GM13977 (cell line): ENCODE data around the gene RAET1E.
"Not testable (repeated sequence)": the region's sequence is repeated elsewhere in the genome, so short reads cannot be mapped to it uniquely, and the experiment has no call there.

Experiments used
- DNase-seq: peaks from one replicate; pipeline ENCODE4 v3.0.0; 2012; ENCODE audit warnings: low spot score
- in situ Hi-C: fragments of 300-500 bp; cut with MboI; formaldehyde crosslinking; loops from one replicate; pipeline ENCODE4 v1.12.0; 2022; ENCODE audit warnings: low sequenced_read_pairs, low pct_unique_long_range_greater_than_20kb, mixed read lengths, inconsistent platforms; ENCODE audit not compliant: unreplicated experiment
- TF ChIP-seq, protein P1 (sequence below): IDR thresholded peaks from 2 replicates; pipeline ENCODE4 v1.5.1; 2012; ENCODE audit warnings: mild to moderate bottlenecking, control low read depth; ENCODE audit not compliant: insufficient read depth; ENCODE audit errors: extremely low read depth, missing control alignments

The RAET1E gene, protein sequence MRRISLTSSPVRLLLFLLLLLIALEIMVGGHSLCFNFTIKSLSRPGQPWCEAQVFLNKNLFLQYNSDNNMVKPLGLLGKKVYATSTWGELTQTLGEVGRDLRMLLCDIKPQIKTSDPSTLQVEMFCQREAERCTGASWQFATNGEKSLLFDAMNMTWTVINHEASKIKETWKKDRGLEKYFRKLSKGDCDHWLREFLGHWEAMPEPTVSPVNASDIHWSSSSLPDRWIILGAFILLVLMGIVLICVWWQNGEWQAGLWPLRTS

GRCh38 chr6:149897855-149898744, at the start of gene RAET1E:
Gene RAET1E, minus strand, starts transcription at chr6:149898113. Its CDS starts 7,212 bp downstream, at chr6:149890901.
- TF ChIP-seq, protein P1, sequence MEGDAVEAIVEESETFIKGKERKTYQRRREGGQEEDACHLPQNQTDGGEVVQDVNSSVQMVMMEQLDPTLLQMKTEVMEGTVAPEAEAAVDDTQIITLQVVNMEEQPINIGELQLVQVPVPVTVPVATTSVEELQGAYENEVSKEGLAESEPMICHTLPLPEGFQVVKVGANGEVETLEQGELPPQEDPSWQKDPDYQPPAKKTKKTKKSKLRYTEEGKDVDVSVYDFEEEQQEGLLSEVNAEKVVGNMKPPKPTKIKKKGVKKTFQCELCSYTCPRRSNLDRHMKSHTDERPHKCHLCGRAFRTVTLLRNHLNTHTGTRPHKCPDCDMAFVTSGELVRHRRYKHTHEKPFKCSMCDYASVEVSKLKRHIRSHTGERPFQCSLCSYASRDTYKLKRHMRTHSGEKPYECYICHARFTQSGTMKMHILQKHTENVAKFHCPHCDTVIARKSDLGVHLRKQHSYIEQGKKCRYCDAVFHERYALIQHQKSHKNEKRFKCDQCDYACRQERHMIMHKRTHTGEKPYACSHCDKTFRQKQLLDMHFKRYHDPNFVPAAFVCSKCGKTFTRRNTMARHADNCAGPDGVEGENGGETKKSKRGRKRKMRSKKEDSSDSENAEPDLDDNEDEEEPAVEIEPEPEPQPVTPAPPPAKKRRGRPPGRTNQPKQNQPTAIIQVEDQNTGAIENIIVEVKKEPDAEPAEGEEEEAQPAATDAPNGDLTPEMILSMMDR: no peak
- in situ Hi-C loops: no loop called here
- DNase-seq: no peak

DNA sequence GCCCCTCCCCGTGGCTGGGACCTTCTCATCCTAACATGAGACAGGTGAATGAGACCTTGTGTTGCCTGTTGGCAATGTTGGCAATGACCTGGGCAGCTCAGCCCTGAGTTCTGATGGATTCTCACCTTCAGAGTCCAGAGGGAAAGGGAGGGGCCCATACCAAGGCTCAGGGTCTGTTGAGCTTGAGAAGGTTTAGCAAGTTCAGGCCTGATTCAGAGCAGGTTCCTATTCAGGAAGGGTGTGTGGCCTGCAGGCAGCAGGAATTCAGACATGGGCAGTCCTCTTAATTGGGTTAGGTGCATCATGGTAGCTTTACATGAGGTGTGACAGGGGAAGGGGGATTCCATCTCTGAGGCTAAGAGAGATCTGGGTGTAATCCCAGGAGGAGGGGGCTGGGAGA, 49.6 kb upstream of the RAET1E start:
- in situ Hi-C loops: loop anchor here (10.0 kb wide), 1 partner anchor 57 kb away; no protein-coding TSS in a partner anchor
- not testable (repeated sequence) for DNase-seq

- in situ Hi-C loops: loop anchor here (10.0 kb wide), 1 partner anchor 58 kb away; no protein-coding TSS in a partner anchor
- not testable (repeated sequence) for DNase-seq
These were observed 48.7 kb upstream of the RAET1E start for GRCh38 chr6:149946631-149947030.

DNA sequence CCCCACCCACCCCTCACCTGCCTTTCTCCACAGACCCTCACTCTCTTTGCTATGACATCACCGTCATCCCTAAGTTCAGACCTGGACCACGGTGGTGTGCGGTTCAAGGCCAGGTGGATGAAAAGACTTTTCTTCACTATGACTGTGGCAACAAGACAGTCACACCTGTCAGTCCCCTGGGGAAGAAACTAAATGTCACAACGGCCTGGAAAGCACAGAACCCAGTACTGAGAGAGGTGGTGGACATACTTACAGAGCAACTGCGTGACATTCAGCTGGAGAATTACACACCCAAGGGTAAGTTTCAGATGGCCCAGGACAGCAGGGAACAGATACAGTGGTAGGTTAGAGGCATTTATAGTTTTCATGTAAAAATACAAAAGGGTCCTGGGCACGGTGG, 47.4 kb upstream of the RAET1E start:
- in situ Hi-C loops: loop anchor here (10.0 kb wide), 1 partner anchor 60 kb away; no protein-coding TSS in a partner anchor

DNA sequence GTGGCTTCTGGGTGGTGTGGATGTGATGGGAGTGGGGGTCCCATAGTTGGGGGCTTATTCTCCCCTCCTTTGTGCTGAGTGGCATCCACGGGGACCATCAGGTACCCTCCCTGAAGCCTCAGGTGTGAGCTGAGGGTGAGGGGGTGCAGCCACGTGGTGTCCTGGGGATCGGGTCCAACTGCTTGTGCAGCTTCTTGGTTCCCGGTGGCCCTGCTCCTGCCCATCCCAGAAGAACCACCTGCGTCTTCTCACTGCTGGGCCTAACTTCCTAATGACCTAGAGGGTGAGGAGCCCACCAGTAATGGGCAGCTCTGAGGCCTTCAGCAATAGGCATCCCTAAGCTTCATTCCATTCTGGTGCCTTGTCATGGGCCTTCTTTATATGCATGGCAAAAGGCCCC, 45.4 kb upstream of the RAET1E start:
- DNase-seq: not testable (repeated sequence)
- in situ Hi-C loops: loop anchor here (10.0 kb wide), 1 partner anchor 61 kb away; no protein-coding TSS in a partner anchor

More for the DNA sequence above, 47.4 kb upstream of the RAET1E start:
- not testable (repeated sequence) for DNase-seq

- DNase-seq: no peak
- TF ChIP-seq, protein P1: no peak
- in situ Hi-C loops: loop anchor here (10.0 kb wide), 1 partner anchor 62 kb away; no protein-coding TSS in a partner anchor
These were observed 44.5 kb upstream of the RAET1E start for GRCh38 chr6:149942461-149942829.

GRCh38 chr6:149941583-149942460, 43.9 kb upstream of the RAET1E start, which contains the start of gene ULBP2:
Gene ULBP2, plus strand, starts transcription at chr6:149942014. Its CDS starts 59 bp downstream, at chr6:149942073.
- DNase-seq: peak; percentile 79
- TF ChIP-seq, protein P1: no peak
- in situ Hi-C loops: loop anchor here (10.0 kb wide), 1 partner anchor 63 kb away; no protein-coding TSS in a partner anchor

GRCh38 chr6:149940672-149940982, 42.7 kb upstream of the RAET1E start:
- in situ Hi-C loops: loop anchor here (10.0 kb wide), 1 partner anchor 64 kb away; no protein-coding TSS in a partner anchor
- DNase-seq: no peak
- TF ChIP-seq, protein P1: no peak
